NCI-H774 (cell line): Measurements from ENCODE around the gene DAGLA.
"Not testable (repeated sequence)": the region's sequence is repeated elsewhere in the genome, so short reads cannot be mapped to it uniquely, and the experiment has no call there.

Experiments
- DNase-seq: peaks from one replicate; lab custom pipeline; 2025; lab: John Stamatoyannopoulos, UW

The DAGLA gene, protein sequence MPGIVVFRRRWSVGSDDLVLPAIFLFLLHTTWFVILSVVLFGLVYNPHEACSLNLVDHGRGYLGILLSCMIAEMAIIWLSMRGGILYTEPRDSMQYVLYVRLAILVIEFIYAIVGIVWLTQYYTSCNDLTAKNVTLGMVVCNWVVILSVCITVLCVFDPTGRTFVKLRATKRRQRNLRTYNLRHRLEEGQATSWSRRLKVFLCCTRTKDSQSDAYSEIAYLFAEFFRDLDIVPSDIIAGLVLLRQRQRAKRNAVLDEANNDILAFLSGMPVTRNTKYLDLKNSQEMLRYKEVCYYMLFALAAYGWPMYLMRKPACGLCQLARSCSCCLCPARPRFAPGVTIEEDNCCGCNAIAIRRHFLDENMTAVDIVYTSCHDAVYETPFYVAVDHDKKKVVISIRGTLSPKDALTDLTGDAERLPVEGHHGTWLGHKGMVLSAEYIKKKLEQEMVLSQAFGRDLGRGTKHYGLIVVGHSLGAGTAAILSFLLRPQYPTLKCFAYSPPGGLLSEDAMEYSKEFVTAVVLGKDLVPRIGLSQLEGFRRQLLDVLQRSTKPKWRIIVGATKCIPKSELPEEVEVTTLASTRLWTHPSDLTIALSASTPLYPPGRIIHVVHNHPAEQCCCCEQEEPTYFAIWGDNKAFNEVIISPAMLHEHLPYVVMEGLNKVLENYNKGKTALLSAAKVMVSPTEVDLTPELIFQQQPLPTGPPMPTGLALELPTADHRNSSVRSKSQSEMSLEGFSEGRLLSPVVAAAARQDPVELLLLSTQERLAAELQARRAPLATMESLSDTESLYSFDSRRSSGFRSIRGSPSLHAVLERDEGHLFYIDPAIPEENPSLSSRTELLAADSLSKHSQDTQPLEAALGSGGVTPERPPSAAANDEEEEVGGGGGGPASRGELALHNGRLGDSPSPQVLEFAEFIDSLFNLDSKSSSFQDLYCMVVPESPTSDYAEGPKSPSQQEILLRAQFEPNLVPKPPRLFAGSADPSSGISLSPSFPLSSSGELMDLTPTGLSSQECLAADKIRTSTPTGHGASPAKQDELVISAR

DNA sequence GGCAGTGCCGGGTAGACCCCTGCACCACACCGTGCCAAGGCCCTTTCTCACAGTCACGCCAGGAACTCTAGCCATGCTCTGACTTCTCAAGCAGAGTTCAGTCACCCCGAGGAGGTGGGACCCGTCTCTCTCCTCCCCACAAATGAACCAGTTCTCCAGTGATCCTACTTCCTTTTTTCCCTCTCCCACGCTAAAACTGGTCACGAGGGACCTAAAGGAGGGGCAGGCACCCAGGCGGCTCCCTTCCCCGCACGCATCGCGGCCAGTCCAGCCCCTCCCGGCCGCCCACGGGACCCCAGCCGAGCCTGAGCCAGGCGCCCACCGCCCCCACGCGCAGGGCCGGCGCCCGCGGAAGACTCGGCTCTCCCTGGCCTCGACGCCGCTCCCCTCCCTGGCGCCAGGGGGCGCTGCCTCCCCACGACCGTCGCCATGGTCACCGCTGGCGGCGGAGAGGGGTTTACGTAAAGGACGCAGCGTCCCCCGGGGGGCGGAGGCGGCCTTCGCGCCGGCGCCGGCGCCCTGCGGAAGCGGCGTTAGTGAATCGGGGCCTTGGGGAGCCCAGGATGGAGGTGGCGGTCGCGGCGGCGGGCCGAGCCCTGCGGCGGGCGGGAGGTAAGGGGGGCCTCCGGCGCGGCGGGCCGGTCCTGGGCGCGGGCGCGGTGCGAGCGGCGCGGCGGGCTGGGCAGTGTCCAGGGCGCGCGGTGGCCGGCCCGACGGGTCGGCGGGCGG lies at the start of gene DAGLA:
TSS of gene DAGLA (plus strand) at position 499 of the 729 bp plus-strand sequence. CDS start 39,765 bp downstream, outside the sequence.
- peak; percentile 75 for DNase-seq

DNA sequence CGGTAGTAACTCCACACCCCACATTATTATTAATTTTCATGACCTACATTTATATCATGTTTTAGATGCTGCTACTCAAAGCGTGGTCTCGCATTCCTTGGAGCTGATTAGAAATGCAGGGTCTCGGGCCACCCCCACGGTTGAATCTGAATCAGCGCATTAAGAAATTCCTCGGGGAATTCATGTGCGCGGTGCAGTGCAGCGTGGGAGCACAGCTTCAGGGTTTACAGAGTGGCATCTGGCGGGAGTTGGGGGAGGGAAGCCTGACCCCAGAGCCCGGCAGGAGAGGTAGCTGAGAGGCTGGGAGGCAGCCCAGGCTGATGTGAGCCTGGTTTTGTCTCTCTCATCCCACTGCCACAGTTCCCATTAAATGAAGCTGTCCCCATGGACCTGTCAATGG lies 48.1 kb upstream of the DAGLA start:
- no peak for DNase-seq

DNA sequence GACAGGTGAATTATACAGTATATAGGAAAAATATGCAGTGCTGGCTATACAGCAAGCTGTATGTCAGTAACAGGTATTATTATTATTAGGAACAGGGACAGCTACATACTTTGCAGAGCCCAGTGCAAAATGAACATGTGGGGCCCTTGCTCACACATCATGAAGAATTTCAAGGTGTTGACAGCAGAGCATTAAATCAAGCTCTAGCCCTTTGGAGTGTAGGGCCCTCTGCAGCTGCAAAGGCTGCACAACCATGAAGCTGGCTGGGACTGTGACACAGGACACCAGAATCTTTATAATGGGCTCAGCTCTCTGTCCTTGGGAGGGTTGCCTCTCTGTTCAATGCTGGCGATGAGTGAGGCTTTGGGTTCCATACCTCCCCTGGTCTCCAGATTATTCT lies 44.9 kb upstream of the DAGLA start:
- DNase-seq: no peak

DNA sequence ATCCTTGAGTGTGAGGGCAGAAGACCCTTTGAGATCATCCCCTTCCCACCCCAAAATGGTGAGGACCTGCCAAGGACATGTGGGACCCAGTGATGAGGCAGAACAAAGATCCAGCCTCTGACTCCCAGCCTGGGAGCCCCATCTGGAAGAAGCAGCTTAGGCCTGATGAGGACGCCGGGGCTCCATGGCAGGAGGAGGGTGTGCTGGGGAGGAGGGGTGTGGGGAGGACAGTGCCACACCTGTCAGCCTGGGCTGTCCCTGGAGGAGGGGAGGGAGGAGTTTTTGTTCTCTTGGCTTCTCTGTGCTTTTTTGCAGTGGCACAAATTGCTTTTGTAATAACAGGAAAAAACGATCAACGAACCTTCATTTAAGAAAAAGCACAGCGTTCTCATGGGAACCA lies 44.4 kb upstream of the DAGLA start:
- peak; percentile 28 for DNase-seq

DNA sequence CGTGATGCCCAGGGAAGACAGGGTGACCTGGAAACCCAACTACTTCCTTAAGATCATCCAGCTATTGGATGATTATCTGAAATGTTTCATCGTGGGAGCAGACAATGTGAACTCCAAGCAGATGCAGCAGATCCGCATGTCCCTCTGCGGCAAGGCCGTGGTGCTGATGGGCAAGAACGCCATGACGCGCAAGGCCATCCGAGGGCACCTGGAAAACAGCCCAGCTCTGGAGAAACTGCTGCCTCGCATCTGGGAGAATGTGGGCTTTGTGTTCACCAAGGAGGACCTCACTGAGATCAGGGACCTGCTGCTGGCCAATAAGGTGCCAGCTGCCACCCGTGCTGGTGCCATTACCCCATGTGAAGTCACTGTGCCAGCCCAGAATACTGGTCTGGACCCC lies 43.5 kb upstream of the DAGLA start:
- DNase-seq: no peak

DNA sequence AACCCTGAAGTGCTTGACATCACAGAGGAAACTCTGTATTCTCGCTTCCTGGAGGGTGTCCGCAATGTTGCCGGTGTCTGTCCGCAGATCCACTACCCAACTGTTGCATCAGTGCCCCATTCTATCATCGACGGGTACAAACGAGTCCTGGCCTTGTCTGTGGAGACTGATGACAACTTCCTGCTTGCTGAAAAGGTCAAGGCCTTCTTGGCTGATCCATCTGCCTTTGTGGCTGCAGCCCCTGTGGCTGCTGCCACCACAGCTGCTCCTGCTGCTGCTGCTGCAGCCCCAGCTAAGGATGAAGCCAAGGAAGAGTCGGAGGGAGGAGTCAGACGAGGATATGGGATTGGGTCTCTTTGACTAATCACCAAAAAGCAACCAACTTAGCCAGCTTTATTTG lies 42.9 kb upstream of the DAGLA start:
- no peak for DNase-seq

DNA sequence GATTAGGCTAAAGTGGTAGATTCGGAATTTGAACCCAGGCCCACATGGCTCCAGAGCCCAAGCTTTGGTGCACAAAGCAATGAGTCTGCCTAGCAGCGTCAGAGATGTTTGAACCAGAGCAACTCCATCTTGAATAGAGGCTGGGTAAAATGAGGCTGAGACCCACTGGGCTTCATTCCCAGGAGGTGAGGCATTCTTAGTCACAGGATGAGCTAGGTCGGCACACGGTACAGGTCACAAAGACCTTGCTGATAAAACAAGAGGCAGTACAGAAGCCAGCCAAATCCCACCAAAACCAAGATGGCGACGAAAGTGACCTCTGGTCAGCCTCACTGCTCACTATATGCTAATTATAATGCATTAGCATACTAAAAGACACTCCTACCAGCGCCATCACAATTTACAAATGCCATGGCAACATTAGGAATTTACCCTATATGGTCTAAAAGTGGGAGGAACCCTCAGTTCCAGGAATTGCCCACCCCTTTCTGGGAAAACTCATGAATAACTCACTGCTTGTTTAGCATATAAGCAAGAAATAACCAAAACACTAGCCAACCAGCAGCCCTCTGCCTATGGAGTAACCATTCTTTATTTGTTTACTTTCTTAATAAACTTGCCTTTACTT lies 40.3 kb upstream of the DAGLA start:
- DNase-seq: no peak

DNA sequence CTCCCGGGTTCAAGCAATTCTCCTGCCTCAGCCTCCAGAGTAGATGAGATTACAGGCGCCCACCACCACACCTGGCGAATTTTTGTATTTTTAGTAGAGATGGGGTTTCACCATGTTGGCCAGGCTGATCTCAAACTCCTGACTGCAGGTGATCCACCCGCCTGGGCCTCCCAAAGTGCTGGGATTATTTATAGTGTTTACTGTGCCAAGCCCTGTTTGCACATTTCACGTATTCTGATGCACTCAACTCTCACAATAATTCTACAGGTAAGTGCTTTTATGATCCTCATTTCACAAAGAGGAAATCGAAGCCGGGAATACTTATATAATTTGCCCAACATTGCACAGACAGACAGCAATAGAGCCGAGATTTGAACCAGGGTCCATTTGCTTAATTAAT lies 38.0 kb upstream of the DAGLA start:
- no peak for DNase-seq

DNA sequence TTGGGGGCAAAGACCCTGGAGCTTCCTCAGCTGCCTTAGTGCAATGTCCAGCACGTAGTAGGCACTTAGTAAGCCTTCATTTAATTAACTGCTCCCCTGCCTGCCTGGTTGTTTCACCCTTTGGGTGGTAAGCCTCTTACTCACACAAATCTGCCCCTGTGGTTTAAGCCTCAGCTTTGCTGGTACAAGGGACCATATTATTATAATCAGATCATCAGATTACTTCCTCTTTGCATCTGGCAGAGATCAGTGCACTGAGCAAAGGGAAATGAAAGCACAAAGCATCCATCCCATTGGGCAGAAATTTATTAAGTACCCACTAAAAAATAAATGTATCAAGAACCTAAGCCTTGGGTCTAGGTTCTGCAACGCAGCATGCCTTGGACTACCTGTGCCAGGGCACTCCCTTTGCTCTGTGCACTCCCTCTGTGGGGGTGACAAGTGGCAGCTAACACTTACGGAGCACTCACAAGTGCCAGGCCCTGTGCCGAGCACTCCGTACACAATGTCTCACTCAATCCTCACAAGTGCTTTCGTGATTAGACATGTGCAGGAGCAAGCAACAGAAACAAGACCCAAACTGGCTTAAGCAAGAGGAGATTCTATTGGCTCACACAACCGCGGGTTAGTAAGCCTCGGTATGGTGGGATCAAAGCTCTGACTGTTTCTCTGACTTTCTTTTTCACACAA lies 34.9 kb upstream of the DAGLA start:
- no peak for DNase-seq

DNA sequence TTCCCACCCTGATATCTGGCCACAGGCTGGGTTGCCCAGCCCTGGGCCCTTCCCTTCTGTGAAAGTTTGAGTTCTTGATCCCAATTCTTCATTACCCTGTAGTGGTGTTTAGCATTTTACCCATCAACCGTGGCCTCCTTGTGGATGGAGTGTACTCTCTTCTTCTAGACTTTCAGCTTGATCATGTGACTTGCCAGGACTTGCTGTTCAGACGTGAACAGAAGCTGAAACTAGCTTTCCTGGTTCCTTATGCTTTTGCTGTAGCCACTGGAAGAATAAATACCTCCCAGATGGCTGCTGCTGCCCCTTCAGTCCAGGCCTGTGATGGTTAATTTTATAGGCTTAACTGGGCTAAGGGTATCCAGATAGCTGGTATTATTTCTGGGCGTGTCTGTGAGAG lies 32.7 kb upstream of the DAGLA start:
- DNase-seq: no peak

DNA sequence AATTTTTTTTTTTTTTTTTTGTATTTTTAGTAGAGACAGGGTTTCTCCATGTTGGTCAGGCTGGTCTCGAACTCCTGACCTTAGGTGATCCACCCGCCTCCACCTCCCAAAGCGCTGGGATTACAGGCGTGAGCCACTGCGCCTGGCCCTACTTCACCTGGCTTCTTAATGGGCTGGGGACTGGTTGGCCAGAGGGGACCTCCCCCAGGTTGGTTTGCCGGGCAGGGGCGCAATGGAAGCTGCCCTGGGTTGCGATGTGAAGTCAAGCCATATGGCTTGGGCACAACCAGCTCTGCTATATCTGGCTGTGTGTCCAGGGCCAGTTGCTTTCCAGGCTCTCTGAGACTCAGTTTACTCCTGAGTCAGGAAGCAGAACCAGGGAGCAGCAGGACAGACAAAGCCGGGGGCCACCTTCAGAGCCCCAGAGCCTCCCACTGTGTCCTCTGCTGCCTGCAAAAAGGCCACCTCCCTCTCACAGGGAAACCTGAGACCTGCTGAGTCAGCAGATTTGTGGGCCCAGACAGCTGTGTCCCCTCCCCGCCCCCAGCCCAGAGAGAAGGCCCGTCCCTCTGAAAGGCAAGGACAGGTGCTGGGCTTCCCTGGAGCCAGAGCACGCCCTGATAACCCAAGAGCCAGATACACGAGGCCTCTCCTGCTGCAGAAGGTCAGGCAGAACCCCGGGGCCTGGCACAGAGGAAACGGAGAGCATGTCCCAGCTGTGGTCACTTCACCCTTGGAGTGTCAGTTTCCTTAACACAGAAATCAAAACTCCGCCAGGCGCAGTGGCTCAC lies 29.2 kb upstream of the DAGLA start:
- no peak for DNase-seq

DNA sequence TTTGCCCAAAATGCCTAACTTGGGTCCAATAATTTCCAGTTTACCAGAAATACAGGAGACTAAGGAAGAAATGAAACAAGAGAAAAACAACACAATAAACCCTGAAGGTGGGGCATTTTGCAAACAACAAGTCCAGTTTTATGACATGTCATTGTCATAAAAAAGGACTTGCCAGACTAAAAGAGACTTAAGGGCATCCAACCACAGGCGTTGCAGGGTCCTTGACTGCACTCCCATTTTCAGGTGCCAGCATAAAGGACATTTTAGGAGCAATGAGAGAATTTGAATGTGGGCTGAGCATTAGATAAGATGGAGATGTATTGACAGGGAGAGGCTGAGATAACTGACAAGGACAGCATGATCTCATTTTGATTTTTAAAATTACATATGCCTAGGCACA lies 28.1 kb upstream of the DAGLA start:
- no peak for DNase-seq

DNA sequence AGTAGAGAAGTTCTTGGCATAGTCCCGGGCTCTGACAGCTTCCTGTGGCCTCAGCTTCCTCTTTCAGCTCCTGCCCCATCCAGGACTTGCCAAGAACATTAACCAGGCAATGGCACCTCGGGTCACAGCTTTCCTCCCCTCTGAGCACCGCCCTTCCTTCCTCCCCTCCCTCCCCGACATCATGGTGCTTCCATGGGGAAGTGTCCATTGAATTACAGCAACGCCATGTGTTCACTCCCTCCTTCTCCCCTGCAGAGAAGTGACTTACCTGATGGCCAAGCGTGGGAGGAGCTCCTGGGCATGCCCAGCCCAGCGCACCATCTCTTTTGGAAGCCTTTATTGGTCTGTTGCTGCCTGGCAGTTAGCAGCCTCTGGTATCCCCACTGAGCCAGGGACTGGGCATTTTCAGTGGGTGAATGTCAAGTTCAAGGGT lies 25.8 kb upstream of the DAGLA start:
- no peak for DNase-seq

DNA sequence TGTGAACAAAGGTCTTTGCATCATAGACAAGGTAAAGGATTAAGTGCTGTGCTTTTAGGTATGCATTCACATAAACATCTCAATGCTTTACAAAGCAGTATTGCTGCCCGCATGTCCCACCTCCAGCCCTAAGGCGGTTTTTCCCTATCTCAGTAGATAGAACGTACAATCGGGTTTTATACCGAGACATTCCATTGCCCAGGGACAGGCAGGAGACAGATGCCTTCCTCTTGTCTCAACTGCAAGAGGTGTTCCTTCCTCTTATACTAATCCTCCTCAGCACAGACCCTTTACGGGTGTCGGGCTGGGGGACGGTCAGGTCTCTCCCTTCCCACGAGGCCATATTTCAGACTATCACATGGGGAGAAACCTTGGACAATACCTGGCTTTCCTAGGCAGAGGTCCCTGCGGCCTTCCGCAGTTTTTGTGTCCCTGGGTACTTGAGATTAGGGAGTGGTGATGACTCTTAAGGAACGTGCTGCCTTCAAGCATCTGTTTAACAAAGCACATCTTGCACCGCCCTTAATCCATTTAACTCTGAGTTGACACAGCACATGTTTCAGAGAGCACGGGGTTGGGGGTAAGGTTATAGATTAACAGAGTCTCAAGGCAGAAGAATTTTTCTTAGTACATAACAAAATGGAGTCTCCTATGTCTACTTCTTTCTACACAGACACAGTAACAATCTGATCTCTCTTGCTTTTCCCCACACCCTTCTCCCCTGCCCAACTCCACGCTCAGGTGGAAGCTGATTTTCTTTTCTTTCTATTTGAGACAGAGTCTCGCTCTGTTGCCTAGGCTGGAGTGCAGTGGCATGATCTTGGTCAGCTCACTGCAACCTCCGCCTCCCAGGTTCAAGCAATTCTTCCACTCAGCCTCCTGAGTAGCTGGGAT lies 24.7 kb upstream of the DAGLA start:
- not testable (repeated sequence) for DNase-seq

DNA sequence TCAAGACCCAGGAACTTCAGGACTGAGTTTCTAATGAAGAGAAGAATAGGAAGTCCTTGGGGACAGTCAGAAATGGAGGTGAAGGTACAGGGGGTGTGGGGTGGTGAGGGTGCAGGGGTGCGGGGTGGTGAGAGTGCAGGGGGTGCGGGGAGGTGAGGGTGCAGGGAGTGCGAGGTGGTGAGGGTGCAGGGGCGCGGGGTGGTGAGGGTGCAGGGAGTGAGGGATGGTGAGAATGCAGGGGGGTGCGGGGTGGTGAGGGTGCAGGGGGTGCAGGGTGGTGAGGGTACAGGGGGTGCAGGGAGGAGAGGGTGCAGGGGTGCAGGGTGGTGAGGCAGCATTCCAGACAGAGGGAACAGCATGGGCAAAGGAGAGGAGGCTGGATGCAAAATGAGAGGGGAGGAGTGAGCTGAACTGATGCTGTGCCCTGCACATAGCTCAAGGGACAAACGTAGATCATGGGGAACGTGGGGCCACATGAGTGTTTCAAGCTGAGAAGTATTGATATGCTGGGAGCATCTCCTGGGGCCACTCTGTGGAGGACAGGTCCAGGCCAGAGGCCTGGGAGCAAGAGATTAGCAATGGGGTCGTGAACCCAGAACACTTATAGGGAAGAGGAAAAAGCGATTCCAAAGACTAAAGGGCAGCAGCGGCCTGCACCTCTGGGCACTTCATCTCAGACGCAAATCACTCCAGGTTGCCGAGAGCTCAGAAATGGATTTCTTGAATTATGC lies 23.7 kb upstream of the DAGLA start:
- no peak for DNase-seq

DNA sequence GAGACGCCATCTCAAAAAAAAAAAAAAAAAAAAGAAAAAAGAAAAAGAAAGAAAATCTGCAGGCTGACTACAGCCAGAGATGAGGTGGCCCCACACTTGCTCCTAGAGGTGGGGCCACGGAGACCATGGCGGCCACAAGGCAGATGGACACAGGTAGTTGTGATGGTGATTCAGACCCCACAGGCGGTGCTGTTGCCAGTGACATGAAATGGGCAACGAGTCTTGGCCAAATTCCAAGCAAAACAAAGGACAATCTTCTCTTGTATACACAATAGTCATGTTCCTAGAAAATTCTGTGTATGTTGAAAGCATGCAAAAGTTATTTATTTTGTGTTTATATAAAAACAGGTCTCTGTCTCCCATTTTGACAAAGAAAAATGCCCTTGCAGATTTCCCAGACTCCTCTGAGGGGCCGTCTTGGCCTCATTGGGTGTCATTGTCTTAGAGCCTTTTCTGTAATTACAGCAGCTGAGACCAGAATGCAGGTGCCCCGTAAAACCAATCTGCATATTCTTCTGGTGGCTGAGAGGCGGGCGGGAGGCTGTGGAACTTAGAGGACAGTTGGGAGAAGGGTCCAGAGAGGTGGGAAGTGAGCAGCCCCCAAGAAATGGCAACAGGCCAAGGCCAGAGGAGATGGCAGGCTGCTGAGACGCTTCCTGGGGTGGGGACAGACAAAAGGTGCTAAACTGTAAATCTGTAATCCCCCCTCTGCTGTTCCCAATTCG lies 22.5 kb upstream of the DAGLA start:
- DNase-seq: no peak

DNA sequence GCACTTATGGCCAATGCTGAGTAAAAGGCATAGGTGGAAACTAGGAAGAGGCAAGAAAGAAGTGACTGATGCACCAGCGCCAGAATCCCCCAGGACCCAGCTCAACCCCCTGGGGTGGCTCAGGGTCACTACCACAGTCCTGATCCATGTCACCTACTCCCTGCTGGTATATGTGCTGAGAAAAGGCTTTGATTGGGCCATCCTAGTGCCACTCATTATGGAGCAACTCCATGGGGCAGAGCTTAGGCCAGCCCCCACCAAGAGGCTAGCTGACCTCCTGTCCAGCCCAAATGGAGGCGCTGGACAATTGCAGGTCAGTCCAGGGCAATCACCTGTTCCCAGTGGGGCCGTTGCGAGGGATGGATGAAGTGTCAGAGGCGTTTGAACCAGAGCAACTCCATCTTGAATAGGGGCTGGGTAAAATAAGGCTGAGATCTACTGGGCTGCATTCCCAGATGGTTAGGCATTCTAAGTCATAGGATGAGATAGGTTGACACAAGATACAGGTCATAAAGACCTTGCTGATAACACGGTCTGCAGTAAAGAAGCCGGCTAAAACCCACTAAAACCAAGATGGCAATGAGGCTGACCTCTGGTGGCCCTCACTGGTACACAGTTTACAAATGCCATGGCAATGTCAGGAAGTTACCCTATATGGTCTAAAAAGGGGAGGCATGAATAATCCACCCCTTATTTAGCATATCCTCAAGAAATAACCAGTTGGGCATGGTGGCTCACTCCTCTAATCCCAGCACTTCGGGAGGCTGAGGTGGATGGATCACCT lies 20.6 kb upstream of the DAGLA start:
- DNase-seq: no peak
